A549 (cell line): ENCODE measurements around the gene CLDN1.

Experiments used
- MAZ ChIP-seq: fragments of 150-350 bp; IDR thresholded peaks from 2 replicates; pipeline ENCODE4 v1.6.1; 2014; ENCODE audit warnings: antibody characterized with exemption, low read depth, low read length, borderline replicate concordance
- POLR2A ChIP-seq: IDR thresholded peaks from 2 replicates; pipeline ENCODE4 v1.6.1; 2012; ENCODE audit warnings: mild to moderate bottlenecking, low read length
- TP53 ChIP-seq: fragments of 250-450 bp; sonication (Bioruptor Pico); IDR thresholded peaks from 2 replicates; pipeline ENCODE4 v1.5.0; 2021; ENCODE audit warnings: mild to moderate bottlenecking, moderate library complexity
- TF ChIP-seq, protein P1 (sequence below): fragments of 250-450 bp; sonication (Bioruptor Pico); IDR thresholded peaks from 2 replicates; pipeline ENCODE4 v1.5.0; 2021; ENCODE audit warnings: mild to moderate bottlenecking, moderate library complexity, borderline replicate concordance
- TF ChIP-seq, protein P2 (sequence below): fragments of >200 bp; sonication (Bioruptor Twin); formaldehyde crosslinking; IDR thresholded peaks from 3 replicates; pipeline ENCODE4 v1.6.1; 2016

DNA sequence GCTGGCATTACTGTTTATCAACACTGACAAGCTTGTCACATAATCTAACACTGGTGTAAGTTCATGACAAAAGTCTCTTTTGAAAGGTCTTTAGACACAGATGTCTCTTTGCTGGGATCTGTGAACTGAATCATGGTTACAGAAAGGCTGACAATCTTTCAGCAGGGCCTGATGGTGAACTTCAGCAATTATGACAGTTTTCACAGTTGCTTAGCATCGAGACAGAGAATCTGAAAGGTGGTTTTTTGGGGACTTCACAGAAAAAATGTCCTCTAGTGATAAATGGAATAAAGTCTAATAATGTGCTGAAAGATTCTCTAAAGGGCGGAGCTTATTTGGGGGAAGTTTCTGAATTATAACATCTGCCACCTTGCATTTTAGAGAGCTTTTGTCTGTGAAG, 32.3 kb downstream of the CLDN1 start:
- TF ChIP-seq POLR2A (no peak), MAZ (no peak), TP53 (CRISPR knock-in tag) (no peak)
- TF ChIP-seq, protein P1, sequence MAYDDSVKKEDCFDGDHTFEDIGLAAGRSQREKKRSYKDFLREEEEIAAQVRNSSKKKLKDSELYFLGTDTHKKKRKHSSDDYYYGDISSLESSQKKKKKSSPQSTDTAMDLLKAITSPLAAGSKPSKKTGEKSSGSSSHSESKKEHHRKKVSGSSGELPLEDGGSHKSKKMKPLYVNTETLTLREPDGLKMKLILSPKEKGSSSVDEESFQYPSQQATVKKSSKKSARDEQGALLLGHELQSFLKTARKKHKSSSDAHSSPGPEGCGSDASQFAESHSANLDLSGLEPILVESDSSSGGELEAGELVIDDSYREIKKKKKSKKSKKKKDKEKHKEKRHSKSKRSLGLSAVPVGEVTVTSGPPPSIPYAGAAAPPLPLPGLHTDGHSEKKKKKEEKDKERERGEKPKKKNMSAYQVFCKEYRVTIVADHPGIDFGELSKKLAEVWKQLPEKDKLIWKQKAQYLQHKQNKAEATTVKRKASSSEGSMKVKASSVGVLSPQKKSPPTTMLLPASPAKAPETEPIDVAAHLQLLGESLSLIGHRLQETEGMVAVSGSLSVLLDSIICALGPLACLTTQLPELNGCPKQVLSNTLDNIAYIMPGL (CRISPR knock-in tag), result no peak
- TF ChIP-seq, protein P2, sequence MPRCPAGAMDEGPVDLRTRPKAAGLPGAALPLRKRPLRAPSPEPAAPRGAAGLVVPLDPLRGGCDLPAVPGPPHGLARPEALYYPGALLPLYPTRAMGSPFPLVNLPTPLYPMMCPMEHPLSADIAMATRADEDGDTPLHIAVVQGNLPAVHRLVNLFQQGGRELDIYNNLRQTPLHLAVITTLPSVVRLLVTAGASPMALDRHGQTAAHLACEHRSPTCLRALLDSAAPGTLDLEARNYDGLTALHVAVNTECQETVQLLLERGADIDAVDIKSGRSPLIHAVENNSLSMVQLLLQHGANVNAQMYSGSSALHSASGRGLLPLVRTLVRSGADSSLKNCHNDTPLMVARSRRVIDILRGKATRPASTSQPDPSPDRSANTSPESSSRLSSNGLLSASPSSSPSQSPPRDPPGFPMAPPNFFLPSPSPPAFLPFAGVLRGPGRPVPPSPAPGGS, result no peak
